Osteocyte (in vitro differentiated cells): ENCODE measurements around the gene SEPTIN2. TPM values are rescaled to one million over a fixed set of nuclear protein-coding genes. Genes with fewer than 3 reads are reported as not detected.
A peak's percentile ranks its signal among the peaks of the same experiment; 100 is the strongest.

Experiments used
- DNase-seq: peaks from one replicate; pipeline ENCODE4 v3.0.0; 2021; ENCODE audit warnings: mixed read lengths; ENCODE audit not compliant: unreplicated experiment; ENCODE audit errors: extremely low spot score
- H3K27ac Mint-ChIP-seq: one replicate; pipeline ENCODE4 v1.8.0; 2021; ENCODE audit warnings: mild to moderate bottlenecking, mixed read lengths; ENCODE audit not compliant: unreplicated experiment
- H3K27me3 Mint-ChIP-seq: one replicate; pipeline ENCODE4 v1.8.0; 2021; ENCODE audit warnings: mixed read lengths; ENCODE audit not compliant: unreplicated experiment
- H3K36me3 Mint-ChIP-seq: one replicate; pipeline ENCODE4 v1.8.0; 2021; ENCODE audit warnings: mixed read lengths; ENCODE audit not compliant: unreplicated experiment
- H3K4me1 Mint-ChIP-seq: one replicate; pipeline ENCODE4 v1.8.0; 2021; ENCODE audit warnings: mixed read lengths; ENCODE audit not compliant: unreplicated experiment
- H3K4me3 Mint-ChIP-seq: one replicate; pipeline ENCODE4 v1.8.0; 2021; ENCODE audit warnings: mild to moderate bottlenecking, moderate library complexity, mixed read lengths; ENCODE audit not compliant: unreplicated experiment
- H3K9me3 Mint-ChIP-seq: one replicate; pipeline ENCODE4 v1.8.0; 2021; ENCODE audit warnings: mixed read lengths; ENCODE audit not compliant: unreplicated experiment
- CTCF ChIP-seq: fragments of 200-600 bp; sonication (generic); IDR thresholded peaks from 2 replicates; pipeline ENCODE4 v1.5.0; 2021; ENCODE audit warnings: antibody characterized with exemption, mild to moderate bottlenecking, moderate library complexity
- total RNA-seq: library from RNA; stranded (reverse); gene quantifications from 2 replicates; pipeline ENCODE4 v1.2.1, GENCODE V29; 2021

SEPTIN2 gene
- total RNA-seq, 1 donor from 2014 or later, result 547 TPM

- no peaks in the 10 kb centered on the region for H3K27me3 Mint-ChIP-seq
- H3K36me3 Mint-ChIP-seq, result peaks cover 11% of the 10 kb centered on the region
- H3K4me1 Mint-ChIP-seq, result peaks cover 19% of the 10 kb centered on the region
Observed at GRCh38 chr2:241399941-241400922, 84.5 kb downstream of the SEPTIN2 start.

More at GRCh38 chr2:241399941-241400922, 84.5 kb downstream of the SEPTIN2 start:
- TF ChIP-seq CTCF, result no peak
- Mint-ChIP-seq H3K4me3 (no peak overlapping the region), H3K27ac (peak overlapping the region; percentile 66), H3K9me3 (no peaks in the 10 kb centered on the region)
- no peak for DNase-seq

Other genes with a start within 250 kb of the SEPTIN2 start
- gene MTERF4, start 213.6 kb upstream of the SEPTIN2 start, total RNA-seq, result 32.4 and 36.8 TPM in 2 replicates
- 10.2 and 10.5 TPM in 2 replicates for gene PASK, start 166.5 kb upstream of the SEPTIN2 start, total RNA-seq
- gene PPP1R7, start 165.5 kb upstream of the SEPTIN2 start, total RNA-seq, result 51.0 and 55.5 TPM in 2 replicates
- 1.3 TPM in 2 replicates for gene ANO7, start 127.2 kb upstream of the SEPTIN2 start, total RNA-seq
- gene HDLBP, start 253 bp upstream of the SEPTIN2 start, total RNA-seq, result 839 and 856 TPM in 2 replicates
- 54.5 and 70.1 TPM in 2 replicates for gene FARP2, start 40.4 kb downstream of the SEPTIN2 start, total RNA-seq
- 197 and 206 TPM in 2 replicates for gene STK25, start 192.7 kb downstream of the SEPTIN2 start, total RNA-seq
- 45.0 and 47.5 TPM in 2 replicates for gene BOK, start 242.8 kb downstream of the SEPTIN2 start, total RNA-seq